ENCODE measurements around the gene CLN3. TPM values are rescaled to one million over a fixed set of nuclear protein-coding genes. Genes with fewer than 3 reads are reported as not detected.

Gene CLN3
- 10.3 and 15.0 TPM in 2 replicates for total RNA-seq (2014; rRNA removed; shearing (Covaris generic))

DNA sequence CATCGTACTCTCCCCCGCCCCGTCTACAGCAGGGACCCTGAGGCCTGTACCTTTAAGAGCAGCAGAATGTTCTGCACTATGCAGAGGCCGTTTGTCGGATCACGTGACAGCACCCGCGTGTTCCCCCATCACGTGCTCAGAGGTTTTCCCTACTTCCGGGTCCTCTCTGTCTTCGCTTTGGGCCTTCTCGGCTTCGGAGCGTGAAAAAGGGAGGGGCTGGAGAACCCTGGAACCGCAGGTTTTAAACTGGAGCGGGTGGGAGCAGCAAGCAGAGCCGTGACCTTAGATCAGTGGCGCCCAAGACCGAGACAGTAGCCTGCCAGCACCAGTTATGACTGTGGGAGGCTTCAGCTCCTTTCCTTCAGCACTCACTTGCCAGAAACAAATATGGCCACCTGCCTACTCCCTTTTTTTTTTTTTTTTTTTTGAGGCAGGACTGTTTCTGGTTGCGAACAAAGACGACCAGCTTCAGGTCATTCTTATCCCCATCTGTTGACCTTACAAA lies at the start of gene CLN3:
CLN3 (minus strand) TSS at position 105 of the 505 bp plus-strand sequence. CDS start 315 bp downstream, outside the sequence.

GRCh38 chr16:28538733-28539596 lies 47.1 kb upstream of the CLN3 start, which contains the start of gene NUPR1:
NUPR1 (minus strand) TSS chr16:28538974; CDS start chr16:28538907, 67 bp downstream.

GRCh38 chr16:28494121-28494851 lies 2.4 kb upstream of the CLN3 start, which contains the start of gene APOBR:
APOBR (plus strand) TSS chr16:28494643; CDS start chr16:28494682, 39 bp downstream.

Other genes with a start within 250 kb of the CLN3 start
- gene SBK1, start 199.5 kb downstream of the CLN3 start, total RNA-seq (2014; rRNA removed; shearing (Covaris generic)), result 0.03 and 0.15 TPM in 2 replicates
- gene NPIPB6, start 128.6 kb downstream of the CLN3 start, total RNA-seq (2014; rRNA removed; shearing (Covaris generic)), result 2.0 and 3.2 TPM in 2 replicates
- 75.5 and 80.9 TPM in 2 replicates for gene EIF3CL, start 88.2 kb downstream of the CLN3 start, total RNA-seq (2014; rRNA removed; shearing (Covaris generic))
- not detected in 2 replicates for gene NPIPB7, start 19.7 kb downstream of the CLN3 start, total RNA-seq (2014; rRNA removed; shearing (Covaris generic))
- 0.05 and 0.19 TPM in 2 replicates for gene APOBR, start 2.6 kb upstream of the CLN3 start, total RNA-seq (2014; rRNA removed; shearing (Covaris generic))
- gene IL27, start 14.8 kb upstream of the CLN3 start, total RNA-seq (2014; rRNA removed; shearing (Covaris generic)), result not detected in 2 replicates
- gene NUPR1, start 46.9 kb upstream of the CLN3 start, total RNA-seq (2014; rRNA removed; shearing (Covaris generic)), result 15.4 and 20.1 TPM in 2 replicates
- 22.9 and 26.1 TPM in 2 replicates for gene SGF29, start 61.8 kb upstream of the CLN3 start, total RNA-seq (2014; rRNA removed; shearing (Covaris generic))
- not detected in 2 replicates for gene SULT1A2, start 105.0 kb upstream of the CLN3 start, total RNA-seq (2014; rRNA removed; shearing (Covaris generic))
- 0.80 and 1.6 TPM in 2 replicates for gene SULT1A1, start 118.0 kb upstream of the CLN3 start, total RNA-seq (2014; rRNA removed; shearing (Covaris generic))
- not detected in 2 replicates for gene NPIPB8, start 146.0 kb upstream of the CLN3 start, total RNA-seq (2014; rRNA removed; shearing (Covaris generic))
- 578 and 662 TPM in 2 replicates for gene EIF3C, start 219.4 kb upstream of the CLN3 start, total RNA-seq (2014; rRNA removed; shearing (Covaris generic))

Measured in A375 (cell line).